ENCODE data around the gene DUSP8. TPM values are rescaled to one million over a fixed set of nuclear protein-coding genes. Genes with fewer than 3 reads are reported as not detected.

DUSP8 gene
- total and polyA plus RNA-seq, 9 of the 15 experiments (the other 6 are each of a cell fraction or from before 2014, with no cell fraction given): 0.14 to 2.0 (median 0.86) TPM; not detected in 2

- no peak for TF ChIP-seq TFAP4 (CRISPR knock-in tag; IDR thresholded peaks at IDR 0.05; ENCODE audit: borderline replicate concordance)
- peak; percentile 62 for TF ChIP-seq L3MBTL2 (IDR thresholded peaks at IDR 0.05)
- TF ChIP-seq RBM17 (IDR thresholded peaks at IDR 0.05; ENCODE audit: borderline replicate concordance, low read depth, low read length): no peak
- no peak for TF ChIP-seq PTRF (tag; IDR thresholded peaks at IDR 0.05)
- TF ChIP-seq SNIP1 (IDR thresholded peaks at IDR 0.05; ENCODE audit: low read depth): no peak
- TF ChIP-seq NR4A1 (CRISPR knock-in tag; IDR thresholded peaks at IDR 0.05): no peak
- TF ChIP-seq NR4A1 (tag; IDR thresholded peaks at IDR 0.05): no peak
- TF ChIP-seq, protein P1, sequence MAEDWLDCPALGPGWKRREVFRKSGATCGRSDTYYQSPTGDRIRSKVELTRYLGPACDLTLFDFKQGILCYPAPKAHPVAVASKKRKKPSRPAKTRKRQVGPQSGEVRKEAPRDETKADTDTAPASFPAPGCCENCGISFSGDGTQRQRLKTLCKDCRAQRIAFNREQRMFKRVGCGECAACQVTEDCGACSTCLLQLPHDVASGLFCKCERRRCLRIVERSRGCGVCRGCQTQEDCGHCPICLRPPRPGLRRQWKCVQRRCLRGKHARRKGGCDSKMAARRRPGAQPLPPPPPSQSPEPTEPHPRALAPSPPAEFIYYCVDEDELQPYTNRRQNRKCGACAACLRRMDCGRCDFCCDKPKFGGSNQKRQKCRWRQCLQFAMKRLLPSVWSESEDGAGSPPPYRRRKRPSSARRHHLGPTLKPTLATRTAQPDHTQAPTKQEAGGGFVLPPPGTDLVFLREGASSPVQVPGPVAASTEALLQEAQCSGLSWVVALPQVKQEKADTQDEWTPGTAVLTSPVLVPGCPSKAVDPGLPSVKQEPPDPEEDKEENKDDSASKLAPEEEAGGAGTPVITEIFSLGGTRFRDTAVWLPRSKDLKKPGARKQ (CRISPR knock-in tag; IDR thresholded peaks at IDR 0.05): no peak
- TF ChIP-seq GTF2A2 (tag; IDR thresholded peaks at IDR 0.05): no peak
- TF ChIP-seq TSC22D4 (tag; IDR thresholded peaks at IDR 0.05): no peak
- no peak for TF ChIP-seq MED1 (CRISPR knock-in tag; IDR thresholded peaks at IDR 0.05; ENCODE audit: borderline replicate concordance)
- no peak for TF ChIP-seq RNF2 (IDR thresholded peaks at IDR 0.05)
- TF ChIP-seq, protein P2, sequence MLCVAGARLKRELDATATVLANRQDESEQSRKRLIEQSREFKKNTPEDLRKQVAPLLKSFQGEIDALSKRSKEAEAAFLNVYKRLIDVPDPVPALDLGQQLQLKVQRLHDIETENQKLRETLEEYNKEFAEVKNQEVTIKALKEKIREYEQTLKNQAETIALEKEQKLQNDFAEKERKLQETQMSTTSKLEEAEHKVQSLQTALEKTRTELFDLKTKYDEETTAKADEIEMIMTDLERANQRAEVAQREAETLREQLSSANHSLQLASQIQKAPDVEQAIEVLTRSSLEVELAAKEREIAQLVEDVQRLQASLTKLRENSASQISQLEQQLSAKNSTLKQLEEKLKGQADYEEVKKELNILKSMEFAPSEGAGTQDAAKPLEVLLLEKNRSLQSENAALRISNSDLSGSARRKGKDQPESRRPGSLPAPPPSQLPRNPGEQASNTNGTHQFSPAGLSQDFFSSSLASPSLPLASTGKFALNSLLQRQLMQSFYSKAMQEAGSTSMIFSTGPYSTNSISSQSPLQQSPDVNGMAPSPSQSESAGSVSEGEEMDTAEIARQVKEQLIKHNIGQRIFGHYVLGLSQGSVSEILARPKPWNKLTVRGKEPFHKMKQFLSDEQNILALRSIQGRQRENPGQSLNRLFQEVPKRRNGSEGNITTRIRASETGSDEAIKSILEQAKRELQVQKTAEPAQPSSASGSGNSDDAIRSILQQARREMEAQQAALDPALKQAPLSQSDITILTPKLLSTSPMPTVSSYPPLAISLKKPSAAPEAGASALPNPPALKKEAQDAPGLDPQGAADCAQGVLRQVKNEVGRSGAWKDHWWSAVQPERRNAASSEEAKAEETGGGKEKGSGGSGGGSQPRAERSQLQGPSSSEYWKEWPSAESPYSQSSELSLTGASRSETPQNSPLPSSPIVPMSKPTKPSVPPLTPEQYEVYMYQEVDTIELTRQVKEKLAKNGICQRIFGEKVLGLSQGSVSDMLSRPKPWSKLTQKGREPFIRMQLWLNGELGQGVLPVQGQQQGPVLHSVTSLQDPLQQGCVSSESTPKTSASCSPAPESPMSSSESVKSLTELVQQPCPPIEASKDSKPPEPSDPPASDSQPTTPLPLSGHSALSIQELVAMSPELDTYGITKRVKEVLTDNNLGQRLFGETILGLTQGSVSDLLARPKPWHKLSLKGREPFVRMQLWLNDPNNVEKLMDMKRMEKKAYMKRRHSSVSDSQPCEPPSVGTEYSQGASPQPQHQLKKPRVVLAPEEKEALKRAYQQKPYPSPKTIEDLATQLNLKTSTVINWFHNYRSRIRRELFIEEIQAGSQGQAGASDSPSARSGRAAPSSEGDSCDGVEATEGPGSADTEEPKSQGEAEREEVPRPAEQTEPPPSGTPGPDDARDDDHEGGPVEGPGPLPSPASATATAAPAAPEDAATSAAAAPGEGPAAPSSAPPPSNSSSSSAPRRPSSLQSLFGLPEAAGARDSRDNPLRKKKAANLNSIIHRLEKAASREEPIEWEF (CRISPR knock-in tag; IDR thresholded peaks at IDR 0.05): no peak
- TF ChIP-seq, protein P3, sequence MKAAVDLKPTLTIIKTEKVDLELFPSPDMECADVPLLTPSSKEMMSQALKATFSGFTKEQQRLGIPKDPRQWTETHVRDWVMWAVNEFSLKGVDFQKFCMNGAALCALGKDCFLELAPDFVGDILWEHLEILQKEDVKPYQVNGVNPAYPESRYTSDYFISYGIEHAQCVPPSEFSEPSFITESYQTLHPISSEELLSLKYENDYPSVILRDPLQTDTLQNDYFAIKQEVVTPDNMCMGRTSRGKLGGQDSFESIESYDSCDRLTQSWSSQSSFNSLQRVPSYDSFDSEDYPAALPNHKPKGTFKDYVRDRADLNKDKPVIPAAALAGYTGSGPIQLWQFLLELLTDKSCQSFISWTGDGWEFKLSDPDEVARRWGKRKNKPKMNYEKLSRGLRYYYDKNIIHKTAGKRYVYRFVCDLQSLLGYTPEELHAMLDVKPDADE (conservative IDR thresholded peaks at IDR 0.05; ENCODE audit: control insufficient read depth, low read depth, low read length): no peak
- no peak for TF ChIP-seq KAT7 (CRISPR knock-in tag; IDR thresholded peaks at IDR 0.05; ENCODE audit: borderline replicate concordance)
- no peak for TF ChIP-seq ETV1 (tag; conservative IDR thresholded peaks at IDR 0.05; ENCODE audit: low read depth)
- no peak for TF ChIP-seq KLF13 (tag; IDR thresholded peaks at IDR 0.05; ENCODE audit: borderline replicate concordance, low read depth)
- no peak for TF ChIP-seq ZNF324 (CRISPR knock-in tag; IDR thresholded peaks at IDR 0.05)
- peak; percentile 43 for TF ChIP-seq TEAD4 (IDR thresholded peaks at IDR 0.05; ENCODE audit: low read length)
- TF ChIP-seq TEAD4 (CRISPR knock-in tag; IDR thresholded peaks at IDR 0.05; ENCODE audit: borderline replicate concordance): no peak
Measured at GRCh38 chr11:1520663-1521267, 51.3 kb downstream of the DUSP8 start (continued).
